ENCODE results near the gene GSDMA. TPM values are rescaled to one million over a fixed set of nuclear protein-coding genes. Genes with fewer than 3 reads are reported as not detected.

GSDMA gene
- total and polyA plus RNA-seq, 2 donors from 2014 or later: 0.47 to 0.80 TPM

GRCh38 chr17:39953471-39953888, 9.3 kb upstream of the GSDMA start:
- Histone ChIP-seq H3K9ac (ENCODE audit: low read length in 3 of 3) (peak overlapping the region in 2 of 3 donors; percentile 33 to 53), H3K9me3 (ENCODE audit: control insufficient read depth in 2 of 3, insufficient read depth in 1 of 3, low read length in 3 of 3) (no peaks in the 10 kb centered on the region), H3K4me3 (ENCODE audit: low read length in 3 of 3) (peak overlapping the region; percentile 51 to 66 (median 61)), H3K27me3 (ENCODE audit: control insufficient read depth, insufficient read depth, low read length) (no peaks in the 10 kb centered on the region), H3K36me3 (ENCODE audit: control insufficient read depth in 2 of 3, insufficient read depth in 3 of 3, low read length in 3 of 3) (no peaks in the 10 kb centered on the region), H3K27ac (ENCODE audit: low read depth in 2 of 2, low read length in 2 of 2) (peak overlapping the region in 1 of 2 donors; percentile 52), H3K4me1 (ENCODE audit: control insufficient read depth in 2 of 3, insufficient read depth in 2 of 3, low read depth in 1 of 3, low read length in 3 of 3) (peaks cover 0 to 6% (median 4%) of the 10 kb centered on the region in 3 donors)
- FAIRE-seq: no peak
- intact Hi-C loops (cut with DNase I): no loop called here
- DNase-seq: no peak
- TF ChIP-seq CTCF (IDR thresholded peaks at IDR 0.05; ENCODE audit: borderline replicate concordance, extremely low read depth, insufficient read depth): no peak

DNA sequence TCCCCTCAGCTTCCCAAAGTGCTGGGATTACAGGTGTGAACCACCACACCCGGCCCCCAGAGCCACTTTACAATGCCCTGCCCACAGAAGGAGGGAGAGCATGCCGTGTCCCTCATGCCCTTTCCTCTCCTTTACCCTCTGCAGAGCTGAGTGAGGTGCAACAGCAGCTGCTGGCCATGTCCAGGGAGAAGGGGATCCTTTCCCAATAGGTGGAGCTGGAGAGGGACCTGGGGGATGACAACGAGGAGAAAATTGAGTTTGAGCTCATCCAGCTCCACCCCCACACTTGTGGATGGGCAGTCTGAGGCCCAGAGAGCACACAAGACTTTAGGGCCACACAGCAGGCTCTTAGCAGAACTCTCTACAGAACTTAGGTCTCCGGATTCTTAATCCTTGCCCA, 7.9 kb upstream of the GSDMA start:
- Histone ChIP-seq H3K4me1 (ENCODE audit: control insufficient read depth in 2 of 3, insufficient read depth in 2 of 3, low read depth in 1 of 3, low read length in 3 of 3) (peaks cover 0 to 6% (median 4%) of the 10 kb centered on the region in 3 donors), H3K36me3 (ENCODE audit: control insufficient read depth in 2 of 3, insufficient read depth in 3 of 3, low read length in 3 of 3) (no peaks in the 10 kb centered on the region), H3K27me3 (ENCODE audit: control insufficient read depth, insufficient read depth, low read length) (no peaks in the 10 kb centered on the region), H3K27ac (ENCODE audit: low read depth in 2 of 2, low read length in 2 of 2) (no peak overlapping the region), H3K4me3 (ENCODE audit: low read length in 3 of 3) (no peak overlapping the region), H3K9me3 (ENCODE audit: control insufficient read depth in 2 of 3, insufficient read depth in 1 of 3, low read length in 3 of 3) (no peaks in the 10 kb centered on the region), H3K9ac (ENCODE audit: low read length in 3 of 3) (no peak overlapping the region)
- intact Hi-C loops (cut with DNase I): no loop called here
- DNase-seq (no peak), FAIRE-seq (no peak)
- TF ChIP-seq CTCF (IDR thresholded peaks at IDR 0.05; ENCODE audit: borderline replicate concordance, extremely low read depth, insufficient read depth): no peak

DNA sequence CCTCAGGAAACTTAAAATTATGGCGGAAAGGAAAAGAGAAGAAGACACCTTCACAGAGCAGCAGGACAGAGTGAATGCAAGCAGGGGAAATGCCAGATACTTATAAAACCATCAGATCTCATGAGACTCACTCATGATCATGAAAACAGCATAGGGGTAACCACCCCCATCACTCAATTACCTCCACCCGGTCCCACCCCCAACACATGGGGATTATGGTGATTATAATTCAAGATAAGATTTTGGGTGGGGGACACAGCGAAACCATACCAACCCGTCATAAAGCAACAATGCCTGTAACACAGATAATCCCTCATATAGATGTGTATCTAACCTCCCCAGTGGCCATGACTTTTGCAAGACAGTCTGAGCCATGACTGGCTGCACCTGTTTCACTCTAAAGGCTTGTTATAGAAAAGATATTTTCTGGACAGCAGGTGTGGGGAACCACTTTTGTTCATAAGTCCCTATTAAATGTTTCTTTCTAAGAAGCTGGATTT, 7.0 kb upstream of the GSDMA start:
- FAIRE-seq: no peak

More for the DNA sequence above, 7.0 kb upstream of the GSDMA start:
- intact Hi-C loops (cut with DNase I): no loop called here
- H3K9ac ChIP-seq (ENCODE audit: low read length in 3 of 3): no peak overlapping the region
- H3K27me3 ChIP-seq (ENCODE audit: control insufficient read depth, insufficient read depth, low read length): no peaks in the 10 kb centered on the region
- no peak for DNase-seq
- peaks cover 0 to 6% (median 4%) of the 10 kb centered on the region in 3 donors for H3K4me1 ChIP-seq (ENCODE audit: control insufficient read depth in 2 of 3, insufficient read depth in 2 of 3, low read depth in 1 of 3, low read length in 3 of 3)
- no peaks in the 10 kb centered on the region for H3K9me3 ChIP-seq (ENCODE audit: control insufficient read depth in 2 of 3, insufficient read depth in 1 of 3, low read length in 3 of 3)
- H3K4me3 ChIP-seq (ENCODE audit: low read length in 3 of 3): no peak overlapping the region
- H3K27ac ChIP-seq (ENCODE audit: low read depth in 2 of 2, low read length in 2 of 2): no peak overlapping the region
- no peaks in the 10 kb centered on the region for H3K36me3 ChIP-seq (ENCODE audit: control insufficient read depth in 2 of 3, insufficient read depth in 3 of 3, low read length in 3 of 3)
- TF ChIP-seq CTCF (IDR thresholded peaks at IDR 0.05; ENCODE audit: borderline replicate concordance, extremely low read depth, insufficient read depth): no peak
